ENCODE data around the gene CD74. TPM values are rescaled to one million over a fixed set of nuclear protein-coding genes. Genes with fewer than 3 reads are reported as not detected.

The CD74 gene
- total RNA-seq, 4 donors from 2014 or later: 397 to 1,386 (median 625) TPM

DNA sequence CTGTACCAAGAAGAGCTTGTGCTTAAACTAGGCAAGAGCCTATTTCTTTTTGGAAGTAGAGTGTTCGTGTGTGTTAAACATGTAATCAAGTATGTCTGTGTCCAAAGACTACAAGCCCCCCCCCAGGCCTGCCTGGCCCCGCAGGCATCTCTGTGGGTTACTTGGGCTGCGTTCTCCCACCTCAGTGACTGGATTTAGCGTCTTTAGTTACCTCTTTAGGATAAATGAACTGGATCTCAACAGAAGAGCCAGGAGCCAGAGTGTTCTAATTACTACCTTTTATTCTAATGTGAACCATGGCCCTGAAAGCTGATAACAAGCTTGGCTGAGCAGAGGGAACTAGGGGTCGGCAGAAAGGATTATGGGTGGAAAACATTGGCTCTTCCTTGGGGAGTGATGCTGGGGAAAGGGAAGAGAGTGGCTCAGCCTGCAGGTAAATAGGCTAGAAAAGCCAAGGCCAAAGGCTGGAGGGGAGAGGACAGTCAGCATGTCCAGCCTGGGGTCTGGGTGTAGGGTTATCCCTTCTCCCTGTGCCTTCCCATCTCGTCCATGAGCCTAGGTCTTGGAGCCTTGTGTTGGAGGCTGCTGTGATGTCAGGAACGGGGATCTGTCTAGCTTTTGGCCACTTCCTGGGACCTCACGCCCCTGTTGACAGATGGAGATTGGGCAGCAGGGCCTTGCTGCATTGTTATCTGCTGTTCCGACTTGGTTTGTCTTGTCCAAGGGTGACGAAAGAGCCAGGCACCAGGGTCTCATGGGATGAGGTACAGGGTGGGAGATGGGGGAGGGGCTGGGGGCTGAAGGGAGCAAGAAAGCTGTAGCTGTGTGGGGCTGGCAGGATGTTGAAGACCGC lies 11.1 kb downstream of the CD74 start:
- TF ChIP-seq, protein P1, sequence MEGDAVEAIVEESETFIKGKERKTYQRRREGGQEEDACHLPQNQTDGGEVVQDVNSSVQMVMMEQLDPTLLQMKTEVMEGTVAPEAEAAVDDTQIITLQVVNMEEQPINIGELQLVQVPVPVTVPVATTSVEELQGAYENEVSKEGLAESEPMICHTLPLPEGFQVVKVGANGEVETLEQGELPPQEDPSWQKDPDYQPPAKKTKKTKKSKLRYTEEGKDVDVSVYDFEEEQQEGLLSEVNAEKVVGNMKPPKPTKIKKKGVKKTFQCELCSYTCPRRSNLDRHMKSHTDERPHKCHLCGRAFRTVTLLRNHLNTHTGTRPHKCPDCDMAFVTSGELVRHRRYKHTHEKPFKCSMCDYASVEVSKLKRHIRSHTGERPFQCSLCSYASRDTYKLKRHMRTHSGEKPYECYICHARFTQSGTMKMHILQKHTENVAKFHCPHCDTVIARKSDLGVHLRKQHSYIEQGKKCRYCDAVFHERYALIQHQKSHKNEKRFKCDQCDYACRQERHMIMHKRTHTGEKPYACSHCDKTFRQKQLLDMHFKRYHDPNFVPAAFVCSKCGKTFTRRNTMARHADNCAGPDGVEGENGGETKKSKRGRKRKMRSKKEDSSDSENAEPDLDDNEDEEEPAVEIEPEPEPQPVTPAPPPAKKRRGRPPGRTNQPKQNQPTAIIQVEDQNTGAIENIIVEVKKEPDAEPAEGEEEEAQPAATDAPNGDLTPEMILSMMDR (IDR thresholded peaks at IDR 0.05; ENCODE audit: low read depth): no peak

DNA sequence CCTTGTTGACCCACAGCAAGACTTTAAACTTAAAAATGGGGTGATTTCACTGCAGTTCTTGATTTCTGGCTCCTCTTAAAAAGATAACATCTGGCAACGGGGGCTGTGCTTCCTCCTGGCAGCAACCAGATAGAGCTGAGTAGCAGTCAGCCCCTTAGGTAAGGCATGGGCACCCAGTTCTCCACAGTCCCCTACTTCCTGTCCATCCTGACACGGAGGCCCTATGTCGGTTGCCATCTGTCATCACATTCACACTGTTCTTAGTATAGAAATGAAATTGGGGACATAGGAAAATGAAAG lies 11.7 kb downstream of the CD74 start:
- TF ChIP-seq, protein P1 (IDR thresholded peaks at IDR 0.05; ENCODE audit: low read depth): no peak

DNA sequence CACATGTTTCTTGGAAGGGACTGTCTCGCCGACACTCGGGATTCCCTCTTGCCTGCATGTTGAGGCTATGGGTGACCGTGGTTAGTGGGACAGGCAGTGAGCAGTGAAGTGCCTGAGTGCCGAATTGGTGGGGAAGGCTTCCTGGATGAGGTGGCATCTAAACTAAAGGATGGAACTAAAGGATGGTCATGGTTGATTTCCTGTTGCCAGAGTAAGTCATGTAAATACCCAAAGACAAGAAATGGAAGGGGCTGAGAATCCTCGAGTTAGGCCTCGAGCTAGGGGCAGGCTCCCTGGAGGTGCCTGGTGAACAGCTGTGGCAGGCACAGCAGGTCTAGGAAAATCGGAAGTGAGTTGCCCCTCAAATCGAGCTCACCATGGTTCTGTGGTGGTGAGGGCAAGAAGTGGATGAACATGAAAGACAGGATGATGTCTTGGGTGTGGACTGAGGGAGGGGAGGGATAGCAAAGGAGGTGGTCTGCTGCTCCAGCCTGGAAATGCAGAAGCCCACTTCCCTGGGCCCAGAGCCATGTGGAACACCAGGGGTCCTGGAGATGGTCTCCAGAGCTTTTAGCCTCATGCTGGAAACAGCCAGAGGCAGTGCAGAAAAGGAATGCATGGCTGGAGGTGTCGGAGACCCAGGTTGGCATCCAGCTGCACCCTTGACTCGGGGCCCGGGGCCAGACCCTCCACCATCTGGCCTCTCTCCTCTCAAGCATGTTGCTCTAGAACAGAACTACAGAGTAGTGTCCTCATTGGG lies 12.2 kb downstream of the CD74 start:
- TF ChIP-seq, protein P1 (IDR thresholded peaks at IDR 0.05; ENCODE audit: low read depth): no peak

DNA sequence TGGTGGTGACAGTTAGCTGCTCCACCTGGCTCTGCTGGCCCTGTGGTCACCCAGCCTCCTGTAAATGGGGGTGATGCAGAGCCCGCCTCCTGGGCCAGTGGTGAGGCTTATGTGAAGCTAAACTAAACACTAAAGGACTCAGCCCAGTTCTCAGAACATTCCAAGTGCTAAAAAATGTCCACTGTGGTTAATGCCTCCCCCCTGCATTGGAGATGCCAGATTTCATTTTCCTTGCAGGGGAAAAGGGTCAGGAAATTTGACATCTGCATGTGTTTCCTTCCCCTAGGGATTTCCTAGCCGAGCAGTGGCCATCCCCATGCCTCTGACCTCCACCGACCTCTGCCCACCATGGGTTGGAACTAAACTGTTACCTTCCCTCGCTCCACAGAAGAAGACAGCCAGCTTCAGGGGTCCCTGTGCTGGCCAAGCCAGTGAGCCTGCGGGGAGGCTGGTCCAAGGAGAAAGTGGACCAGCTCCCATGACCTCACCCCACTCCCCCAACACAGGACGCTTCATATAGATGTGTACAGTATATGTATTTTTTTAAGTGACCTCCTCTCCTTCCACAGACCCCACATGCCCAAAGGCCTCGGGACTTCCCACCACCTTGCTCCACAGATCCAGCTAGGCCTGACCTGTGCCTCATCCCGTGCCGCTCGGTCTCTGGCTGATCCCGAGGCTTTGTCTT lies 13.0 kb downstream of the CD74 start:
- TF ChIP-seq, protein P1 (IDR thresholded peaks at IDR 0.05; ENCODE audit: low read depth): no peak

DNA sequence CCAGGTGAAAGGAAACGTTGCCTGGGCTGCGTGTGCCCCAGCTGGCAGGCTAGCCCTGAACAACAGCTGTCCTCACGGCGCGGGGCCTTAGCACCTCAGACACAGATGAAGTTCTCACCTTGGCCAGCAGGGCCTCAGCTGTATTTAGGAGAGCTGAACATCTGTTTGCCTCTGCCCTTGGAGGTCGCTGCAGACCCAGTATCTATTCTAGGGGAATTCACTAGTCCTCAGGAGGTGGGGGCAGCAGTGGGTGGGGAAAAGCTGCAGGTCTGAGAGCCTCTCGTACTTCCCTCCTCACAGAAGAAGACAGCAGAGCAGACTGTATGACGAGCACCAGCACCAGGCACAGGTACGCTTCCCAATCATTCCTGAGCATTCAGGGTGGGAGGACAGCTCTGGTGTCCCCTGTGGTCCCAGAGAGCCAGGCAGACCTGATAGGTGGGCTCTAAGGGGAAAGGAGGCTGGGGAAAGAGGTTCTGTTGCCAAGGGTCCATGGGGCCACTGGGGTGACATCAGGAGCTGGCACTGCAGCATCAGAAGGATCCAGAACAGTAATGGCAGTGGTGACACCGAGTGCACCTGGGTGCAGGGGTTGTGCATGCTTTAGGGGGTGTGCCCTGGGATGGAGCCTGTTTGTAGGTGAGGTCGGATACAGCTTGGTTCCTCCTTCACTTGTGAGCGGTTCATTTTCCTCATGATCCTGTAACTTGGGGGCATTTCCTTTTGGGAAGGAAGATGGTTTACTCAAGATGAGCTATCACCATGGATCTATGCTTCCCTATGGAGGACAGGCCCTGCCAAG lies 13.8 kb downstream of the CD74 start:
- TF ChIP-seq, protein P1 (IDR thresholded peaks at IDR 0.05; ENCODE audit: low read depth): no peak

DNA sequence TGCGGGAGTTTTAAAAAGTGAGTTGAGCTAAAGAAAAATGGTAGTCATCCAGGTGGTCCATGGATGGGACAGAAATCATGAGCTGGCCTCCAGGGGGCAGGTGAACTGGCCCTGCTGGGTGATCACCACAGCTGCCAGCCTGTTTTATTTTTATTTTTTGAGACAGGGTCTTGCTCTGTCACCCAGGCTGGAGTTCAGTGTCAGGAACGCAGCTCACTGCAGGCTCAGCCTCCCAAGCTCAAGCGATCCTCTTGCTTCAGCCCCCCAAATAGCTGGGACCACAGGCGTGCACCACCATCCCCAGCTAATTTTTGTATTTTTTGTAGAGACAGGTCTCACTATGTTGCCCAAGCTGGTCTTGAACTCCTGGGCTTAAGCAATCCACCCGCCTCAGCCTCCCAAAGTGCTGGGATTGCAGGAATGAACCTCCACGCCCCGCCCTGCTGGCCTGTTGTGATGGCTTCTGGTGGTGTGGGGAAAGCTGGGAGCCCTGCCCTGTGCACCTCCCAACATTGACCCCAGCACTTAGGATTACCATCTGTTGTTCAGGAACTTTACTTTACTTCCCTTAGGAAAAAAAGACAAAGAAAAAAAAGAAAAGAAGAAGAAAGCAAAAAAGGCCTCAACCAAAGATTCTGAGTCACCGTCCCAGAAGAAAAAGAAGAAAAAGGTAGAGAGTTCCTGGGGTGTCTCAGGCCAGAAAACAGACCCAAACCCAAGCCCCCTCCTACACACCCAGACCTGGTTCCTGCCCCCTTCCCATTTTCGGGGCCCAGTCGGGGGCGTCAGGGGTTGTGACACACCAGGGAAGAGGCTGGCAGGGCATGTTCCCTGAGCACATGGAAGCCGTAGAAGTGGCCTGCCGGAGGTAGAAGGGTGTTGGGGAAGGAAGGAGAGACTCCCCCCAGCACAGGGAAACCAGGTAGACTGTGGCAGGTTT lies 14.7 kb downstream of the CD74 start:
- TF ChIP-seq, protein P1 (IDR thresholded peaks at IDR 0.05; ENCODE audit: low read depth): no peak

All from subcutaneous adipose tissue (tissue), 4 donors.